HG03045 (cell line): ENCODE results near the gene CDK5RAP1.

ENCODE experiments used
- ATAC-seq: cut with Tn5 transposase; IDR thresholded peaks from one replicate; pipeline ENCODE4 v1.9.1; 2021; ENCODE audit warnings: mild to moderate bottlenecking, moderate library complexity; ENCODE audit not compliant: unreplicated experiment

The CDK5RAP1 gene

GRCh38 chr20:33387177-33387576 is 14.1 kb downstream of the CDK5RAP1 start:
- no peak for ATAC-seq

- ATAC-seq: no peak
Measured at GRCh38 chr20:33386673-33387072, 14.6 kb downstream of the CDK5RAP1 start.

DNA sequence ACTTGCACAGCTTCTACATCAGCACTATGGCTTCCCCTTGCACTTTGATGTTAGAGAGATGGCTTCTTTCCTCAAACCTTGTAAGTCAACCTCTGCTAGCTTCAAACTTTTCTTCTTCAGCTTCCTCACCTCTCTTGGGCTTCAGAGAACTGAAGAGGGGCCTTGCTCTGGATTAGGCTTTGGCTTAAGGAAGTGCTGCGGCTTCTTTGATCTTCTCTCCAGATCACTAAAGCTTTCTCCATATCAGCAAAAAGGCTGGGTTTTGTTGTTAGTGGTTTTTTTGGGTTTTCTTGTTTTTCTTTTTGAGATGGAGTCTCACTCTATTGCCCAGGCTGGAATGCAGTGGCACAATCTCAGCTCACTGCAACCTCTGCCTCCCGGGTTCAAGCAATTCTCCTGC is 24.0 kb downstream of the CDK5RAP1 start:
- no peak for ATAC-seq

- ATAC-seq: no peak
Measured at GRCh38 chr20:33373735-33374605, 27.3 kb downstream of the CDK5RAP1 start.

DNA sequence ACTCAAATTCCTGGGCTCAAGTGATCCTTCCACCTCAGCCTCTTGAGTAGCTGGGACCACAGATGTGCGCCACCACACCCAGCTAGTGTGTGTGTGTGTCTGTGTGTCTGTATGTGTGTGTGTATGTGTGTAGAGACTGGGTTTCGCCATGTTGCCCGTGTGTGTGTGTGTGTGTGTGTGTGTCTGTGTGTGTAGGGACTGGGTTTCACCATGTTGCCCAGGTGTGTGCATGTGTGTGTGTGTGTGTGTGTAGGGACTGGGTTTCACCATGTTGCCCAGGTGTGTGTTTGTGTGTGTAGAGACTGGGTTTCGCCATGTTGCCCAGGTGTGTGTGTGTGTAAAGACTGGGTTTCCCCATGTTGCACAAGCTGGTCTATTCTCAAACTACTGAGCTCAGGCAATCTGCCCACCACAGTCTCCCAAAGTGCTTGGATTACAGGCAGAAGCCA is 28.3 kb downstream of the CDK5RAP1 start:
- ATAC-seq: no peak

- no peak for ATAC-seq
Measured at GRCh38 chr20:33370291-33370690, 31.0 kb downstream of the CDK5RAP1 start.

DNA sequence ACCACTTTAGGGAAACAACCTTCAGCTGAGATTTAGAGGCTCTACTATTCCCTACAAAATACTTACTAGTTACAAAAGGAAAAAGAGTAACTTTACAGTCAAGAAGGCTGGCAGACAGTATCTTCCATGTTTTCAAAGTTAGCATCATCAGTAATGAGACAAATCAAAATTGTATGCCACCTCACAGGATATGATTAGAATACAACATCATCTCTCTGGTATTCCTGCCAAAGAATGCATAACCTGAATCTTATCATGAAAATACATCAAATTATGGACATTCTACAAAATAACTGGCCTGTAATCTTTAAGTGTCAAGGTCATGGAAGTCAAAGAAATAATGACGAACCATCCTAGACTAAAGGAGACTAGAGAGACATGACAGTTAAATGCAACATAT is 38.4 kb downstream of the CDK5RAP1 start:
- no peak for ATAC-seq

DNA sequence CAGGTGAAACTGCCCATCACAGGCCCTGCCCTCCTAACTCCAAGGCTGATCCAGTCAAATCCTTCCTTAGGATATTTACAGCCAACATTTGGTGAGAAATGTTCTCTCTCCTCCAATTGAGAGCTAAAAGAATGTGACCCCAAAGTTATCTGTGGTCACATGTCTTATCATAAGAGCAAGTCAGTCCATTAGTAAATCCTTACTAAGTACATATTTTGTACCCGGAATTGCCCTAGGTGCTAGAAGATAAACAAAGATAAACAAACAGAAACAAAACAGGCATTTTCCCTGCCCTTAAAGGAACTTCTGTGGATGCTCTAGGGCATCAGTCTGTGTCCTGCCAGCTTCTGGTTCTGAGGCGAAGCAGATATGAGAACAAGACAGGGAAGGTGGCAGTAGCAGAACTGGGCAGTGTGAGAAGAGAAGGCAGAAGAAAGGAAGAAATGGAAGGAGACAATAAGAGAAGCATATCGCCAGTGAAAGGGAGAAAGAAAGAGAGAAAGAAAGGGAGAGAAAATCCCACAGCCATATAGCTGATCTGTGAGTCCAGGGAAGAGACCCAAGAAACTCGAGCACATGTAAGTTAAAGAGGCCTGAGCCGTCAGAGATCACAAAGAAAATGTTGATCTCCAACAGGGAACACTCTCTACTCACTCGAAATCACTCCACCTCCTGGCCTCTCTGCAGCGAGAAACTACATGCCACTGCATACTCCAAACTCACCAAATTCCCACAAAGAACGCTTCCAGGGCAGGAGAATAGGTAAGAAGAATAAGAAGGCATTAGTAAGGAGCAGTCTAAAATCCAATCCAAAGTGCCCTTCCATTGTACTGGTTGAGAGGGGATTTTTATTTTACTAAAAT is 41.7 kb downstream of the CDK5RAP1 start:
- no peak for ATAC-seq

DNA sequence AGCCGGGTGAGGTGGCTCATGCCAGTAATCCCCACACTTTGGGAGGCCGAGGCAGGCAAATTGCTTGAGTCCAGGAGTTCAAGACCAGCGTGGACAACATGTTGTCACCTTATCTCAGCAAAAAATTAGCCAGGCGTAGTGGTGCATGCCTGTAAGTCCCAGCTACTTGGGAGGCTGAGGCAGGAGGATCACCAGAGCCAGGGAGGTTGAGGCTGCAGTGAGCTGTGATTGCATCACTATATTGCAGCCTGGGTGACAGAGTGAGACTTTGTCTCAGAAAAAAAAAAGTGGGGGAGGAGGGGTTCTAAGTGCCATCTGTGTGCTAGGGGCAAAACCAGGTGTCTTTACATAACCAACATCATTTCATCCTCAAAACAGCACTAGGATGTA is 48.3 kb downstream of the CDK5RAP1 start:
- ATAC-seq: no peak

- ATAC-seq: no peak
Measured at GRCh38 chr20:33352258-33353012, 48.9 kb downstream of the CDK5RAP1 start.

GRCh38 chr20:33351696-33352095 is 49.6 kb downstream of the CDK5RAP1 start:
- no peak for ATAC-seq

DNA sequence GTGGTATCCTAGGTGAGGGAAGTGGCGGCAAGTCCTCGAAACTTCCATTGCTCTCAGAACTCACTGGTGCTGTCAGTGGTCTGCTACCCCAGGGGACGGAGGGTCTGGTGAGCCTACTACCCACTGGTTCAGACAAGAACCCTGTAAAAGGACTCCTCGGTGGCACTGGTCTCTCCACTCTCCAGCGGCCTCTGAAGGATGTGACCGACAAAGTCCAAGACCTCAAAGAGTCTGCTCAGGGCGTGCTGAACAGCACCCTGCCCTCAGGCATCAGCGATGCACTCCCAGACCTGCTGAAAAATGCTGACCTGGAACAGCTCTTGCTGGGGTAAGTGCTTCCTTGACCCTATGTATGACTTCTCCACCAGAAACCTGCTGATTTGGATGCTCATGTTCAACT is 51.8 kb downstream of the CDK5RAP1 start:
- no peak for ATAC-seq

DNA sequence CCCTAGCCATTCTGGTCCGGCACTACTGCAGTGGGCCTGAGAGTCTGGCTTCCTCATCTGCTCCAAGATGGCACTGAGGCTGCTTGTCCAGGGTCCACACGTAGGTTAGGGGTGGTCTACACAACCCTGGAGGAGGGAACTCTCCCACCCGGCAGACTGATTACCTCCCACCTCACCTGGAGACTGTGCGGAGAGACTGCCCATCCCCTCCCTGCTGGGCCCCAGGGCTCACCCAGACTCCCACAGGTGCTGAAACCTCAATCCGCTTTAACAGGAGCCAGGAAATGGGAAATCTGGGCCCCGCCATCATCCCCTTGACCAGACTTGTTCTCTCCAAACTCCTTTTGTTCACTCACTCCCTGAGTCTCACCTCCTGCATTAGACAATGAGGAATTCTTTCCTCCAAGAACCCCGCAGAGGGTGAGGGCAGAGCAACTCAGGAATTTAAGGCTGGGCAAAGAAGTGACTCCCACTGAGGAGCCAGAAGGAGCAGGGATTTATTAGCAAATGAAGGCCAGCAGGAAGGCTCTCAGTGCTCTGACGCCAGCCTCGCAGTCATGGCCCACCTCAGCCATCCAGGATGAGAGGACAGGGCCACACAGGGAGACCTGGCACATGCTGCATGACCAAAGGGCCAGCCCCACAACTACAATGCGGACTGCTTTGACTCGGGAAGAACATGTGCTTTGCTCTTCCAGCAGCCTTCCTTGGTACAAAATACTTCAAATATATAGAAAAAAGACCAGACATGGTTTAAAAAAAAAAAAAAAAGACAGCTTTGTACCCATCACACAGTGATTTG is 53.0 kb downstream of the CDK5RAP1 start:
- ATAC-seq: no peak

DNA sequence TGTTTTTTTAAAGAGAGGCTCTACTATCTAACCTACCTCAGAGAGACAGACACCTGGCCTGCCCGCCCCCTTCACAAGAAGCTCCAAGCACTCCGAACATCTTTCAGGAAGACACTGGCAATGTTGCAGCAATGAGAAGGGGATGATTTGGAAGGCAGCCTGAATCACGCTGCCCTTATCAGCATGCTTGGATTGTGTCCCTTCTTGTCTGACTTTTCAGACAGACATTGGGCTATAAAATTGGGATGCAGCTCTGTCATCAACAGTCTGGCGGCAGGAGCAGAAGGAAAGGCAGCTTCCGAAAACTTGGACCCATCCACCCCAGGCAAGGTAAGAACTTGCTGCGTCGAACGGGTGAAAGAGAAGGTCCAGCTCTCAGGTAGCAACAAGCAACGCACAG is 56.0 kb downstream of the CDK5RAP1 start:
- ATAC-seq: no peak

DNA sequence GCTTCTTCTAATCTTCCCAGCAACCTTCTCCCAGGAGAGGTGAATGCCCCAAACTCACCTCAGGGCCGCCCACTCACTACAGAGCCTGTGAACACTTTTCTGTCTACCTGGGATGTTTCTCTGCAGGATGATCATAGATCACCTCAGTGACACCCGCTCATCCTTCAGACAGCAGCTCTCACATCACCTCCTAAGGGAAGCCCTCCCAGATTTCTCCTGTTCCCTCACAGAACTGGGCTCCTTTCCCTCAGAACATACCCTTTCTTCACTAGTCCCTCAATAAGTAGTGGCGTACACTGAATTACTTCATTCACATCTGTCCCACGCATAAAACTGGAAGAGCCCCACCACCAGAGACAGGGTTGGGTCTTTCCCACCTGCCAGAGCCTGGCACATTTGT is 57.8 kb downstream of the CDK5RAP1 start:
- ATAC-seq: no peak

GRCh38 chr20:33339515-33340058 is 61.7 kb downstream of the CDK5RAP1 start:
- ATAC-seq: no peak

DNA sequence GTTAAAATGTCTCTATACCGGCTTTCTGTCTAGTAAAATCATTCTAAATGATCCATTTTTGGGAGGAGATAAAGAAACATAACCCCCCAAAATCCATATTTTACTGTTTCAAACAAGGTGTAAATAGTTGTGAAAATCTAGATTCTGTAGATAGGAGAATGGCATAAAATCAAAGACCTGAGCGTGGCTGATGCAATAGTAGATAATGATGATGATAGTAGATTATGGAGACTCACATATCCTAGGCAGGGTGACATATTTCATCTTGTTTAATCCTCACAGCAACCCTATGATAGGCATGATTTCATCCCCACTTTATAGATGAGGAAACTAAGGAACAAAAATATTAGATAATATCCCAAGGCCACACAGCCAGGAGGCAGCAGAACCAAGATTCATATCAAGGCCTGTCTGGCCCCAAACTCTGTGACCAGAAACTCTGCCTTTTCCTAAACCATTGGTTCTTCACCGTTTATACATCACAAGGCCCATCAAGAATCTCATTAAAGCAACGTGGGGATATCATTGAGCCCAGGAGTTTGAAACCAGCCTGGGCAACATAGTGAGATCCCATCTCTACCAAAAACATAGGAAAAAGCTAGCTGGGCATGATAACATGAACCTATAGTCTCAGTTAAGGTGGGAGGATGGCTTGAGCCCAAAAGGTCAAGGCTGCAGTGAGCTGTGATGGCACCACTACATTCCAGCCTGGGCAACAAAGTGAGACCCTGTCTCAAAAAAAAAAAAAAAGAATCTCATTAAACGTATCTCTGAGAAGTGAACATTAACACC is 62.7 kb downstream of the CDK5RAP1 start:
- no peak for ATAC-seq

- ATAC-seq: no peak
Measured at GRCh38 chr20:33337531-33338165, 63.7 kb downstream of the CDK5RAP1 start.

DNA sequence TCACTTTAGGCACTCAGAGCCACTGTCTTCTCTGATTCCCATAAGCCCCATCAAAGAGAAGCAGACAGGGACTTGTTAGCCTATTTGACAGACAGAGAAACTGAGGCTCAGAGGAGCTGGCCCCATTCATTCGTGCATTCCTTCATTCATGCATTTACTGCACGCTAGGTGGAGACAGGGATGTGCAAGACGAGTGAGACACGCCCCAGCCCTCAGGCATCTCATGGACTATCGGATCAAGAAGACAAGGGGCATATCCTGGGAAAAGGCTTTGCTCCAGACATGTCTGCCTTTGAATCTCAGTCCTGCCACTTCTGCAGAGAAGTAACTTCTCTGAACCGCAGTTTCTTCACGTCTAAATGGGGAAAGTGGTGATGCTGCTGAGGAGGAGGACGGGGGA is 64.2 kb downstream of the CDK5RAP1 start:
- ATAC-seq: no peak
